ENCODE results near the gene LMAN2. TPM values are rescaled to one million over a fixed set of nuclear protein-coding genes. Genes with fewer than 3 reads are reported as not detected.

LMAN2 gene
- total RNA-seq, 1 experiment from 2014 or later: 106 TPM

- no peaks in the 10 kb centered on the region for H4K20me1 ChIP-seq (ENCODE audit: control insufficient read depth, insufficient read depth, insufficient read length)
- H3K18ac ChIP-seq (ENCODE audit: insufficient read length, low read depth, low read length): no peak overlapping the region
- H4K91ac ChIP-seq (ENCODE audit: insufficient read length, low read depth, low read length): no peak overlapping the region
- no peak overlapping the region for H3K23ac ChIP-seq (ENCODE audit: insufficient read length, low read depth, low read length)
- H4K8ac ChIP-seq (replicated peaks; ENCODE audit: insufficient read length, low read depth, low read length): no peak overlapping the region
- H4K5ac ChIP-seq (ENCODE audit: insufficient read length, low read depth, low read length): no peak overlapping the region
- H3K23me2 ChIP-seq (ENCODE audit: insufficient read length, low read depth, low read length, poor library complexity, severe bottlenecking): peaks cover 7% of the 10 kb centered on the region
- no peak overlapping the region for H3K27ac ChIP-seq (ENCODE audit: insufficient read length, low read depth, low read length)
- no peak overlapping the region for H2BK12ac ChIP-seq (ENCODE audit: insufficient read length, low read depth, low read length)
- Mint-ChIP-seq H3K36me3 (ENCODE audit: insufficient read depth in 1 of 3, low read depth in 3 of 3) (peaks cover 2 to 25% (median 25%) of the 10 kb centered on the region in 3 experiments; a peak in 6 of 7 replicates), H3K4me3 (peak overlapping the region; percentile 57 to 67; a peak in 3 of 5 replicates), H3K27me3 (ENCODE audit: low read depth) (peaks cover 10% of the 10 kb centered on the region), H3K27ac (no peak overlapping the region), H3K4me1 (peaks cover 20 to 25% of the 10 kb centered on the region in 2 experiments), H3K9me3 (no peaks in the 10 kb centered on the region)
- H3K4me2 ChIP-seq (ENCODE audit: insufficient read depth, insufficient read length, low read length): no peak overlapping the region
- no peak overlapping the region for H3K14ac ChIP-seq (ENCODE audit: insufficient read depth, low read length)
- H3K79me1 ChIP-seq (ENCODE audit: insufficient read depth, low read depth, low read length, poor library complexity, severe bottlenecking): peaks cover 4% of the 10 kb centered on the region
- H3K9me3 ChIP-seq (ENCODE audit: control insufficient read depth, low read depth, low read length): no peaks in the 10 kb centered on the region
- WGBS (ENCODE audit: extremely low coverage, insufficient read length, low lambda C conversion rate): no CpG with 5 or more reads among the region's 3 CpGs
- H3K27me3 ChIP-seq (ENCODE audit: insufficient read depth, low read length): no peaks in the 10 kb centered on the region
- H3K56ac ChIP-seq (ENCODE audit: insufficient read length, low read depth, low read length): no peak overlapping the region
- no peak overlapping the region for H2AFZ ChIP-seq (ENCODE audit: low read length)
- H2BK15ac ChIP-seq (ENCODE audit: low read depth, low read length): no peak overlapping the region
- H2BK5ac ChIP-seq (ENCODE audit: insufficient read length, low read length): no peak overlapping the region
- no peak for DNase-seq
- no peak overlapping the region for H2BK120ac ChIP-seq (ENCODE audit: low read depth, low read length, poor library complexity, severe bottlenecking)
- no peak overlapping the region for H3K9ac ChIP-seq (ENCODE audit: extremely low read depth, insufficient read length, low read length)
- no peak overlapping the region for H3K4ac ChIP-seq (ENCODE audit: low read depth, low read length)
- peaks cover 3% of the 10 kb centered on the region; the same call in 1 of the 2 replicates for H3K4me1 ChIP-seq (ENCODE audit: insufficient read depth, low read length)
- peaks cover 17% of the 10 kb centered on the region for H3K79me2 ChIP-seq (ENCODE audit: insufficient read depth, low read length)
- H2AK5ac ChIP-seq (ENCODE audit: insufficient read length, low read length): no peak overlapping the region
- H3T11ph ChIP-seq (ENCODE audit: low read length): no peak overlapping the region
- TF ChIP-seq CTCF (conservative IDR thresholded peaks at IDR 0.05): no peak
- H2BK20ac ChIP-seq (ENCODE audit: low read depth, low read length, poor library complexity, severe bottlenecking): no peak overlapping the region
Measured at GRCh38 chr5:177349362-177349647, 2.2 kb downstream of the LMAN2 start.
